ENCODE data around the gene DLGAP1. TPM values are rescaled to one million over a fixed set of nuclear protein-coding genes. Genes with fewer than 3 reads are reported as not detected.

DLGAP1 gene
- total RNA-seq, 1 donor from 2014 or later: 18.5 TPM

- Mint-ChIP-seq H3K36me3 (peaks cover 2% of the 10 kb centered on the region), H3K9me3 (peaks cover 2% of the 10 kb centered on the region), H3K27ac (no peak overlapping the region), H3K4me3 (no peak overlapping the region), H3K27me3 (ENCODE audit: insufficient read depth, low read depth) (peaks cover 11% of the 10 kb centered on the region), H3K4me1 (no peaks in the 10 kb centered on the region)
- H4K20me1 ChIP-seq (ENCODE audit: low read depth): no peaks in the 10 kb centered on the region
- H3K4me1 ChIP-seq: no peaks in the 10 kb centered on the region
- no peaks in the 10 kb centered on the region for H3K36me3 ChIP-seq
- no peak overlapping the region for H3K27ac ChIP-seq
- H3F3A ChIP-seq (ENCODE audit: low read depth): no peaks in the 10 kb centered on the region
- H3K79me2 ChIP-seq (ENCODE audit: low read depth): no peaks in the 10 kb centered on the region
- H3K9ac ChIP-seq: no peak overlapping the region
- no peak for TF ChIP-seq EZH2phosphoT487 (IDR thresholded peaks at IDR 0.05)
- TF ChIP-seq EZH2 (IDR thresholded peaks at IDR 0.05): no peak
- TF ChIP-seq CTCF (IDR thresholded peaks at IDR 0.05): no peak
- no peak for DNase-seq (ENCODE audit: low spot score)
- no peak overlapping the region for H2AFZ ChIP-seq (replicated peaks)
- no peaks in the 10 kb centered on the region for H3K9me3 ChIP-seq (ENCODE audit: low read depth)
- H3K4me2 ChIP-seq: no peak overlapping the region
- H3K27me3 ChIP-seq: no peaks in the 10 kb centered on the region
- no peak overlapping the region for H3K4me3 ChIP-seq
Measured at GRCh38 chr18:3634250-3634939, 820.7 kb downstream of the DLGAP1 start.

DNA sequence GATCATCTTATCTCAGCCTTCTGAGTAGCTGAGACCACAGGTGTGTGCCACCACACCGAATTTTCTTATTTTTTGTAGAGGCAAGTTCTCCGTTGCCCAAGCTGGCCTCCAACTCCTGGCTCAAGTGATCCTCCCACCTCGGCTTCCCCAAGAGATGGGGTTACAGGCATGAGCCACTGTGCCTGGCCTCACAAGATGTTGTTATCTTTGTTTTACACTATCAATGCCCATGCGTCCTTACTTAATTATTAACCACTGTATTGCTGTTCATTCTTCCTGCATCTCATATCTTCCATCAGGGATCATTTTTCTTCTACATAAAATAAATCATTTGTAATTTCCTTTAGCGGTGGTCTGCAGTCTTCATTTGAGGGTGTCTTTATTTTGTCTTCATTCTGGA is 823.2 kb downstream of the DLGAP1 start:
- H3K4me3 ChIP-seq: no peak overlapping the region
- peak overlapping the region; percentile 8 for H3K27ac Mint-ChIP-seq
- no peak overlapping the region for H3K9ac ChIP-seq
- peaks cover 12% of the 10 kb centered on the region for H3K4me1 Mint-ChIP-seq
- no peak overlapping the region for H3K27ac ChIP-seq
- H3K4me1 ChIP-seq: no peaks in the 10 kb centered on the region
- H2AFZ ChIP-seq (replicated peaks): no peak overlapping the region
- H3K9me3 ChIP-seq (ENCODE audit: low read depth): no peaks in the 10 kb centered on the region
- TF ChIP-seq EZH2phosphoT487 (IDR thresholded peaks at IDR 0.05) (no peak), EZH2 (IDR thresholded peaks at IDR 0.05) (no peak), CTCF (IDR thresholded peaks at IDR 0.05) (no peak)
- H3K79me2 ChIP-seq (ENCODE audit: low read depth): no peaks in the 10 kb centered on the region
- no peaks in the 10 kb centered on the region for H3K36me3 ChIP-seq
- H3K4me2 ChIP-seq: no peak overlapping the region
- peaks cover 2% of the 10 kb centered on the region for H3K9me3 Mint-ChIP-seq
- no peaks in the 10 kb centered on the region for H3F3A ChIP-seq (ENCODE audit: low read depth)
- no peaks in the 10 kb centered on the region for H3K27me3 ChIP-seq
- no peaks in the 10 kb centered on the region for H4K20me1 ChIP-seq (ENCODE audit: low read depth)
- peaks cover 6% of the 10 kb centered on the region for H3K36me3 Mint-ChIP-seq
- peaks cover 16% of the 10 kb centered on the region for H3K27me3 Mint-ChIP-seq (ENCODE audit: insufficient read depth, low read depth)
- no peak overlapping the region for H3K4me3 Mint-ChIP-seq
- DNase-seq (ENCODE audit: low spot score): no peak

DNA sequence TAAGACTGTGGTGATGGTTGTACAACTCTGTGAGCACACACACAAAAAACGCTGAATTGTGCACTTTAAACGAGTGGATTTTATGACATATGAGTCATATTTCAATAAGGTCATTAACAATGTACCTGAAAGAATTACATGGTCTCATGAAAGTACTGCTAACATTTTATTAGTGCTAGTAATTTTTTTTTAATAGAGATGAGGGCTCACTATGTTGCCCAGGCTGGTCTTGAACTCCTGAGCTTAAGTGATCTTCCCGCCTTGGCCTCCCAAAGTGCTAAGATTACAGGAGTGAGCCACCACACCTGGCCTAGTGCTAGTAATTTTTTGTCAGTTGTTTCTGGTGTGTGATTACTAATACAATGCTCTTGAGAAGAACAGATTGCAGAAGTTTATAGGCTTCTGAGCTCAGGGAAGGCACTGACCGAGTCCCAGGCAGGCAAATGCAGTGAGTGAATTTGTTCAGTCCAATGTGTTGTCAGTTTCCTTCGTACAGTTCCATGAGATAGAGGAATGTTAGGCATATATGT is 828.1 kb downstream of the DLGAP1 start:
- Histone ChIP-seq H3K27ac (no peak overlapping the region), H3F3A (ENCODE audit: low read depth) (peaks cover 37% of the 10 kb centered on the region), H3K4me2 (no peak overlapping the region), H3K9me3 (ENCODE audit: low read depth) (no peaks in the 10 kb centered on the region), H3K4me1 (peaks cover 33% of the 10 kb centered on the region), H3K27me3 (no peaks in the 10 kb centered on the region), H3K36me3 (no peaks in the 10 kb centered on the region), H3K4me3 (no peak overlapping the region), H2AFZ (replicated peaks) (no peak overlapping the region), H3K79me2 (ENCODE audit: low read depth) (no peaks in the 10 kb centered on the region), H4K20me1 (ENCODE audit: low read depth) (no peaks in the 10 kb centered on the region), H3K9ac (no peak overlapping the region)
- Mint-ChIP-seq H3K27ac (peak overlapping the region; percentile 65), H3K36me3 (peaks cover 5% of the 10 kb centered on the region), H3K4me3 (no peak overlapping the region), H3K27me3 (ENCODE audit: insufficient read depth, low read depth) (peaks cover 15% of the 10 kb centered on the region), H3K4me1 (peaks cover 50% of the 10 kb centered on the region), H3K9me3 (peaks cover 1% of the 10 kb centered on the region)
- no peak for TF ChIP-seq CTCF (IDR thresholded peaks at IDR 0.05)
- no peak for TF ChIP-seq EZH2 (IDR thresholded peaks at IDR 0.05)
- TF ChIP-seq EZH2phosphoT487 (IDR thresholded peaks at IDR 0.05): no peak
- DNase-seq (ENCODE audit: low spot score): no peak
